Keratinocyte (primary cell): ENCODE data around the gene GALNT13. TPM values are rescaled to one million over a fixed set of nuclear protein-coding genes. Genes with fewer than 3 reads are reported as not detected.

Experiments used
- DNase-seq: peaks from one replicate; pipeline ENCODE4 v3.0.0-alpha.2; 2011; ENCODE audit warnings: low read depth, missing footprints, low spot score
- FAIRE-seq: peaks from 2 replicates; lab custom pipeline; 2011; peaks lifted over from hg19 to GRCh38; lab: Jason Lieb, UNC
- H2AFZ ChIP-seq: 2 replicates; pipeline ENCODE4 v1.6.0; 2012; ENCODE audit warnings: low read length, control low read depth, inconsistent platforms; ENCODE audit not compliant: control insufficient read depth
- H3K27ac ChIP-seq: 2 replicates; pipeline ENCODE4 v1.5.1; 2011; ENCODE audit warnings: low read length; ENCODE audit not compliant: control insufficient read depth, insufficient read depth
- H3K27me3 ChIP-seq: 3 replicates; pipeline ENCODE4 v1.6.0; 2011; ENCODE audit warnings: low read length; ENCODE audit not compliant: control insufficient read depth, insufficient read depth; ENCODE audit errors: extremely low read depth
- H3K36me3 ChIP-seq, 2 experiments: 2 replicates in 1 of 2; 3 replicates in 1 of 2; pipeline ENCODE4 v1.5.1; 2011; ENCODE audit warnings: low read length in 2 of 2, mild to moderate bottlenecking in 1 of 2; ENCODE audit not compliant: control insufficient read depth in 2 of 2, insufficient read depth in 2 of 2; ENCODE audit errors: extremely low read depth in 1 of 2
- H3K4me1 ChIP-seq: 3 replicates; pipeline ENCODE4 v1.5.1; 2011; ENCODE audit warnings: low read length; ENCODE audit not compliant: control insufficient read depth, insufficient read depth; ENCODE audit errors: extremely low read depth
- H3K4me2 ChIP-seq: 3 replicates; pipeline ENCODE4 v1.6.0; 2011; ENCODE audit warnings: low read depth, low read length; ENCODE audit not compliant: control insufficient read depth, insufficient read depth; ENCODE audit errors: extremely low read depth
- H3K4me3 ChIP-seq, 3 experiments: fragments of 200-600 bp in 1 of 3; sonication (generic) in 1 of 3; 2 replicates in 2 of 3; 3 replicates in 1 of 3; pipeline ENCODE4 v1.5.1; 2011 to 2016; ENCODE audit warnings: low read length in 3 of 3, mild to moderate bottlenecking in 3 of 3, control low read depth in 2 of 3, inconsistent platforms in 1 of 3, low read depth in 1 of 3, mixed read lengths in 1 of 3, mixed run types in 1 of 3, moderate library complexity in 1 of 3; ENCODE audit not compliant: control insufficient read depth in 2 of 3, insufficient read depth in 2 of 3; ENCODE audit errors: extremely low read depth in 1 of 3
- H3K79me2 ChIP-seq: 2 replicates; pipeline ENCODE4 v1.6.0; 2012; ENCODE audit warnings: low read length; ENCODE audit not compliant: control insufficient read depth, insufficient read depth
- H3K9ac ChIP-seq: 3 replicates; pipeline ENCODE4 v1.6.0; 2011; ENCODE audit warnings: low read length; ENCODE audit not compliant: control insufficient read depth, insufficient read depth; ENCODE audit errors: extremely low read depth
- H3K9me1 ChIP-seq: 3 replicates; pipeline ENCODE4 v1.6.0; 2011; ENCODE audit warnings: low read length; ENCODE audit not compliant: control insufficient read depth, insufficient read depth; ENCODE audit errors: extremely low read depth
- H3K9me3 ChIP-seq: 2 replicates; pipeline ENCODE4 v1.5.1; 2012; ENCODE audit warnings: low read depth, low read length; ENCODE audit not compliant: control insufficient read depth
- H4K20me1 ChIP-seq: 3 replicates; pipeline ENCODE4 v1.6.0; 2011; ENCODE audit warnings: low read length; ENCODE audit not compliant: control insufficient read depth, insufficient read depth; ENCODE audit errors: extremely low read depth
- EZH2 ChIP-seq: IDR thresholded peaks from one replicate; pipeline ENCODE4 v1.6.1; 2012; ENCODE audit warnings: inconsistent platforms, mild to moderate bottlenecking, low read length, moderate library complexity
- dilution Hi-C: fragments of 300-500 bp; cut with MboI; formaldehyde crosslinking; loops from one replicate; pipeline ENCODE4 v1.7.0; 2020; ENCODE audit warnings: low sequenced_read_pairs; ENCODE audit not compliant: extremely low pct_ligation_motif_present
- polyA plus RNA-seq, 5 experiments: library from polyadenylated mRNA; depleted of rRNA in 3 of 5; stranded (reverse) in 3 of 5; stranded (forward) in 1 of 5; unstranded in 1 of 5; fragments of >200 nt; gene quantifications; 1 replicate in 1 of 5; 2 replicates in 3 of 5; 3 replicates in 1 of 5; pipeline versions ENCODE4 v1.2.1 to v1.2.3, GENCODE V29; 2011 to 2012; ENCODE audit warnings: missing spikeins in 2 of 5, low read depth in 1 of 5, low replicate concordance in 1 of 5
- TF ChIP-seq, protein P1 (sequence below), 3 experiments: IDR thresholded peaks in 1 of 3; conservative IDR thresholded peaks in 1 of 3; optimal IDR thresholded peaks in 1 of 3; 2 replicates in 2 of 3; 3 replicates in 1 of 3; pipeline versions ENCODE3 to v1.5.1; 2011; ENCODE audit warnings: low read length in 3 of 3, mild to moderate bottlenecking in 3 of 3, moderate library complexity in 2 of 3, control low read depth in 1 of 3, inconsistent platforms in 1 of 3; ENCODE audit not compliant: insufficient read depth in 2 of 3; ENCODE audit errors: extremely low read depth in 1 of 3

Gene GALNT13
- polyA plus RNA-seq, 1 donor (not counting 4 experiments of a cell fraction or from before 2014, with no cell fraction given): not detected

GRCh38 chr2:154187948-154188347 lies 316.2 kb downstream of the GALNT13 start:
- FAIRE-seq: no peak
- no peaks in the 10 kb centered on the region for H4K20me1 ChIP-seq
- H3K27me3 ChIP-seq: no peaks in the 10 kb centered on the region
- no peaks in the 10 kb centered on the region for H3K79me2 ChIP-seq
- H3K4me1 ChIP-seq: no peaks in the 10 kb centered on the region
- no peak overlapping the region for H3K27ac ChIP-seq
- H3K4me3 ChIP-seq: no peak overlapping the region
- H3K9me3 ChIP-seq: no peaks in the 10 kb centered on the region
- no peak overlapping the region for H2AFZ ChIP-seq
- dilution Hi-C loops: no loop called here
- no peak for DNase-seq
- H3K9me1 ChIP-seq: no peaks in the 10 kb centered on the region
- no peaks in the 10 kb centered on the region for H3K36me3 ChIP-seq
- H3K4me2 ChIP-seq: no peak overlapping the region
- TF ChIP-seq, protein P1, sequence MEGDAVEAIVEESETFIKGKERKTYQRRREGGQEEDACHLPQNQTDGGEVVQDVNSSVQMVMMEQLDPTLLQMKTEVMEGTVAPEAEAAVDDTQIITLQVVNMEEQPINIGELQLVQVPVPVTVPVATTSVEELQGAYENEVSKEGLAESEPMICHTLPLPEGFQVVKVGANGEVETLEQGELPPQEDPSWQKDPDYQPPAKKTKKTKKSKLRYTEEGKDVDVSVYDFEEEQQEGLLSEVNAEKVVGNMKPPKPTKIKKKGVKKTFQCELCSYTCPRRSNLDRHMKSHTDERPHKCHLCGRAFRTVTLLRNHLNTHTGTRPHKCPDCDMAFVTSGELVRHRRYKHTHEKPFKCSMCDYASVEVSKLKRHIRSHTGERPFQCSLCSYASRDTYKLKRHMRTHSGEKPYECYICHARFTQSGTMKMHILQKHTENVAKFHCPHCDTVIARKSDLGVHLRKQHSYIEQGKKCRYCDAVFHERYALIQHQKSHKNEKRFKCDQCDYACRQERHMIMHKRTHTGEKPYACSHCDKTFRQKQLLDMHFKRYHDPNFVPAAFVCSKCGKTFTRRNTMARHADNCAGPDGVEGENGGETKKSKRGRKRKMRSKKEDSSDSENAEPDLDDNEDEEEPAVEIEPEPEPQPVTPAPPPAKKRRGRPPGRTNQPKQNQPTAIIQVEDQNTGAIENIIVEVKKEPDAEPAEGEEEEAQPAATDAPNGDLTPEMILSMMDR (optimal IDR thresholded peaks at IDR 0.05 in 1 of 3, IDR thresholded peaks at IDR 0.05 in 1 of 3, conservative IDR thresholded peaks at IDR 0.05 in 1 of 3; ENCODE audit: extremely low read depth in 1 of 3, insufficient read depth in 2 of 3, low read length in 3 of 3): no peak
- no peak for TF ChIP-seq EZH2
- H3K9ac ChIP-seq: no peak overlapping the region

- Histone ChIP-seq H3K9me3 (no peaks in the 10 kb centered on the region), H3K4me1 (no peaks in the 10 kb centered on the region), H3K79me2 (no peaks in the 10 kb centered on the region), H3K27ac (no peak overlapping the region), H3K9me1 (no peaks in the 10 kb centered on the region), H3K9ac (no peak overlapping the region), H3K4me3 (no peak overlapping the region), H4K20me1 (no peaks in the 10 kb centered on the region), H3K36me3 (no peaks in the 10 kb centered on the region), H2AFZ (no peak overlapping the region), H3K4me2 (no peak overlapping the region), H3K27me3 (no peaks in the 10 kb centered on the region)
- dilution Hi-C loops: no loop called here
- DNase-seq: no peak
- no peak for FAIRE-seq
- no peak for TF ChIP-seq EZH2
- TF ChIP-seq, protein P1 (optimal IDR thresholded peaks at IDR 0.05 in 1 of 3, IDR thresholded peaks at IDR 0.05 in 1 of 3, conservative IDR thresholded peaks at IDR 0.05 in 1 of 3; ENCODE audit: extremely low read depth in 1 of 3, insufficient read depth in 2 of 3, low read length in 3 of 3): no peak
These were observed 318.2 kb downstream of the GALNT13 start for GRCh38 chr2:154189953-154190352.
